NT2/D1 (cell line): ENCODE measurements around the gene SHMT1.

Experiments used
- YY1 ChIP-seq: IDR thresholded peaks from 2 replicates; pipeline ENCODE4 v1.6.1; 2011; ENCODE audit not compliant: insufficient read length, insufficient read depth
- ZNF274 ChIP-seq: IDR thresholded peaks from 2 replicates; pipeline ENCODE4 v1.6.1; 2011; ENCODE audit warnings: mild to moderate bottlenecking, low read depth, low read length

DNA sequence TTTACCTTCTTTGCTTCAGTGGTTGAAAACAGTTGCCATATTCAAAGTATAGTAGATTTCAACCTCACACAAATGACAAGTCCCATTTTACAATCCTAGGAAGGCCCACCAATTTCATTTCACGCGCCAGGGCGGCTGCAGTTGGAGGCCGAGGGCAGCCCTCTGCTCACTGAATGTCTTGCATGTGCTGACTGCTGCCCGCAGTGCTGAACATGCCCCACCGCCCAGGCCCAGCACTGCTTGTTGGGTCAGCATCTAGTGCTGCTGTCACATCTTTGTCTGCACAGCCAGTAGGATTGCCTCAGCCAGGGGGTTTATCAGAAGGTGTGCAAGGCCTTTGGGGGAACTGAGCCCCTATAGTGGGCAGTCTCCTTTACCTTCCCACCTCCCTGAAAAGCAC lies 36.8 kb downstream of the SHMT1 start:
- TF ChIP-seq YY1 (no peak), ZNF274 (no peak)
